GM12878 (cell line): ENCODE results near the gene SELENOO. TPM values are rescaled to one million over a fixed set of nuclear protein-coding genes. Genes with fewer than 3 reads are reported as not detected.

Experiments used
- ATAC-seq: fragments of 200-7000 bp; cut with Tn5 transposase; 3 replicates; pipeline ENCODE4 v1.9.1; 2020; ENCODE audit warnings: mild to moderate bottlenecking, moderate library complexity
- BruUV-seq: library from RNA; stranded (reverse); fragments of 400-500 nt; replicated peaks from 2 replicates; lab custom pipeline; 2021; lab: Mats Ljungman, UMichigan
- CTCF ChIA-PET: fragments of 300-600 bp; sonication (Branson Sonifier 250); formaldehyde crosslinking; extraction: SDS; loops from one replicate; lab custom pipeline; 2021; ENCODE audit warnings: inconsistent platforms; lab: Yijun Ruan, JAX
- POLR2A ChIA-PET: fragments of 350-600 bp; formaldehyde crosslinking; extraction: SDS; loops from one replicate; lab custom pipeline; 2021; ENCODE audit warnings: inconsistent platforms; lab: Charles Lee
- RAD21 ChIA-PET: fragments of 300-600 bp; sonication (Branson Sonifier 250); formaldehyde crosslinking; loops from one replicate; lab custom pipeline; 2023; ENCODE audit warnings: antibody characterized with exemption; ENCODE audit not compliant: unreplicated experiment; lab: Charles Lee
- SMC1A ChIA-PET: fragments of 300-600 bp; sonication (Branson Sonifier 250); formaldehyde crosslinking; loops from one replicate; lab custom pipeline; 2023; ENCODE audit not compliant: unreplicated experiment, uncharacterized antibody; lab: Charles Lee
- DNase-seq: peaks from one replicate; pipeline ENCODE4 v3.0.0-alpha.2; 2011; ENCODE audit warnings: low read depth, low spot score
- FAIRE-seq: peaks from 3 replicates; lab custom pipeline; 2011; peaks lifted over from hg19 to GRCh38; lab: Jason Lieb, UNC
- H2AFZ ChIP-seq: 2 replicates; pipeline ENCODE4 v1.6.0; 2011; ENCODE audit warnings: low read depth, low read length, control low read depth; ENCODE audit not compliant: control insufficient read depth
- H3K27ac ChIP-seq: 2 replicates; pipeline ENCODE4 v1.5.1; 2011; ENCODE audit warnings: control low read depth; ENCODE audit not compliant: control insufficient read depth, insufficient read depth
- H3K27me3 ChIP-seq, 2 experiments: replicated peaks in 1 of 2; 2 replicates each; pipeline versions ENCODE4 v1.6.0 to v1.6.1; 2011; ENCODE audit warnings: low read length in 1 of 2; ENCODE audit not compliant: control insufficient read depth in 2 of 2, insufficient read depth in 2 of 2
- H3K36me3 ChIP-seq, 2 experiments: 2 replicates each; pipeline ENCODE4 v1.5.1; 2011; ENCODE audit warnings: low read length in 1 of 2; ENCODE audit not compliant: control insufficient read depth in 2 of 2, insufficient read depth in 2 of 2
- H3K4me1 ChIP-seq: 2 replicates; pipeline ENCODE4 v1.6.1; 2011; ENCODE audit warnings: mild to moderate bottlenecking, low read length, moderate library complexity, mixed read lengths; ENCODE audit not compliant: control insufficient read depth, insufficient read depth
- H3K4me2 ChIP-seq: 2 replicates; pipeline ENCODE4 v1.6.0; 2011; ENCODE audit warnings: control low read depth; ENCODE audit not compliant: control insufficient read depth, insufficient read depth
- H3K4me3 ChIP-seq: fragments of 200-600 bp; sonication (generic); 2 replicates; pipeline ENCODE4 v1.5.1; 2016
- H3K79me2 ChIP-seq: 2 replicates; pipeline ENCODE4 v1.6.0; 2011; ENCODE audit warnings: low read length; ENCODE audit not compliant: control insufficient read depth, insufficient read depth
- H3K9ac ChIP-seq: 2 replicates; pipeline ENCODE4 v1.8.0; 2011; ENCODE audit warnings: low read length, control low read depth, mixed read lengths; ENCODE audit not compliant: control insufficient read depth, insufficient read depth
- H3K9me3 ChIP-seq: replicated peaks from 3 replicates; pipeline ENCODE4 v1.5.1; 2011; ENCODE audit warnings: mild to moderate bottlenecking, low read length; ENCODE audit not compliant: control insufficient read depth, insufficient read depth
- H4K20me1 ChIP-seq: 2 replicates; pipeline ENCODE4 v1.6.0; 2011; ENCODE audit not compliant: control insufficient read depth, insufficient read depth
- BCL11A ChIP-seq: IDR thresholded peaks from 2 replicates; pipeline ENCODE4 v1.6.1; 2011; ENCODE audit warnings: low read depth, low read length
- EED ChIP-seq: sonication (generic); IDR thresholded peaks from 2 replicates; pipeline ENCODE4 v1.6.1; 2016; ENCODE audit warnings: antibody characterized with exemption, low read depth
- EGR1 ChIP-seq, 2 experiments: IDR thresholded peaks; 1 replicate in 1 of 2; 2 replicates in 1 of 2; pipeline ENCODE4 v1.6.1; 2011 to 2012; ENCODE audit warnings: low read depth in 2 of 2, low read length in 2 of 2, borderline replicate concordance in 1 of 2, mild to moderate bottlenecking in 1 of 2, moderate library complexity in 1 of 2
- ETV6 ChIP-seq, 2 experiments: fragments of 450-650 bp in 1 of 2; IDR thresholded peaks in 1 of 2; conservative IDR thresholded peaks in 1 of 2; 2 replicates each; pipeline ENCODE4 v1.6.1; 2014; ENCODE audit warnings: antibody characterized with exemption in 1 of 2, borderline replicate concordance in 1 of 2, low read depth in 1 of 2, mild to moderate bottlenecking in 1 of 2, moderate library complexity in 1 of 2
- EZH2 ChIP-seq: IDR thresholded peaks from 2 replicates; pipeline ENCODE4 v1.6.1; 2012; ENCODE audit warnings: low read depth, mild to moderate bottlenecking, control low read depth, inconsistent platforms, low read length, borderline replicate concordance; ENCODE audit not compliant: control insufficient read depth
- HDAC2 ChIP-seq: fragments of 200-600 bp; sonication (generic); IDR thresholded peaks from 2 replicates; pipeline ENCODE4 v1.6.1; 2017
- IRF5 ChIP-seq: fragments of 450-650 bp; IDR thresholded peaks from 2 replicates; pipeline ENCODE4 v1.6.1; 2017; ENCODE audit warnings: borderline replicate concordance
- MEF2A ChIP-seq: IDR thresholded peaks from 2 replicates; pipeline ENCODE4 v1.6.1; 2011; ENCODE audit warnings: low read depth, mild to moderate bottlenecking, low read length, moderate library complexity; ENCODE audit not compliant: insufficient read depth
- PRDM15 ChIP-seq: fragments of 450-650 bp; formaldehyde crosslinking; IDR thresholded peaks from 2 replicates; pipeline ENCODE4 v1.4.0; 2020; ENCODE audit warnings: mild to moderate bottlenecking, moderate library complexity
- RFX5 ChIP-seq: IDR thresholded peaks from 2 replicates; pipeline ENCODE4 v1.6.1; 2011; ENCODE audit warnings: low read depth, low read length, improper control_type of control experiment
- SMAD1 ChIP-seq: fragments of 450-650 bp; IDR thresholded peaks from 2 replicates; pipeline ENCODE4 v1.6.1; 2018; ENCODE audit warnings: mild to moderate bottlenecking, low read depth; ENCODE audit not compliant: partially characterized antibody
- SMARCA5 ChIP-seq: fragments of 450-650 bp; IDR thresholded peaks from 2 replicates; pipeline ENCODE4 v1.6.1; 2017; ENCODE audit warnings: mild to moderate bottlenecking
- SMC3 ChIP-seq: IDR thresholded peaks from 2 replicates; pipeline ENCODE4 v1.6.1; 2011; ENCODE audit warnings: low read length, improper control_type of control experiment, borderline replicate concordance
- ZNF622 ChIP-seq: fragments of 450-650 bp; IDR thresholded peaks from 2 replicates; pipeline ENCODE4 v1.6.1; 2017; ENCODE audit warnings: mild to moderate bottlenecking, inconsistent platforms
- ZZZ3 ChIP-seq: IDR thresholded peaks from 2 replicates; pipeline ENCODE4 v1.6.1; 2011; ENCODE audit warnings: low read depth; ENCODE audit not compliant: control insufficient read depth, insufficient read length
- WGBS: methylation state at CpG from one replicate; pipeline ENCODE4 v1.1.6; 2016; ENCODE audit warnings: low lambda C conversion rate; ENCODE audit not compliant: insufficient replicate concordance, insufficient coverage; ENCODE audit errors: missing lambda C conversion rate; 5-methylcytosine and 5-hydroxymethylcytosine counted together
- in situ Hi-C: fragments of 300-500 bp; cut with MboI; formaldehyde crosslinking; loops from 9 replicates; pipeline ENCODE4 v1.14.3; 2018; ENCODE audit warnings: mixed read lengths
- intact Hi-C: fragments of 100-400 bp; cut with micrococcal nuclease; formaldehyde crosslinking; loops from one replicate; pipeline ENCODE4 v1.14.2; 2022; ENCODE audit not compliant: unreplicated experiment
- polyA plus RNA-seq, 11 experiments: library from polyadenylated mRNA; depleted of rRNA in 4 of 11; unstranded in 6 of 11; stranded (reverse) in 5 of 11; fragments of >200 nt; fragmentation: Nextera tagmentation in 4 of 11; fragmentation: Illumina TruSeq in 1 of 11; extraction: Ambion mirVana in 4 of 11; extraction: Trizol in 1 of 11; gene quantifications; 1 replicate in 1 of 11; 2 replicates in 10 of 11; pipeline versions ENCODE4 v1.2.1 to v1.2.3, GENCODE V29; 2011 to 2016; ENCODE audit warnings: inconsistent platforms in 2 of 11, missing spikeins in 2 of 11, low read depth in 1 of 11
- total RNA-seq, 4 experiments: library from RNA; depleted of rRNA in 3 of 4; stranded (reverse); fragments of >200 nt in 3 of 4; fragmentation: Illumina TruSeq in 1 of 4; extraction: Trizol in 1 of 4; gene quantifications; 2 replicates each; pipeline versions ENCODE4 v1.2.1 to v1.2.3, GENCODE V29; 2013 to 2021
- TF ChIP-seq, protein P1 (sequence below): IDR thresholded peaks from 2 replicates; pipeline ENCODE4 v1.6.1; 2012; ENCODE audit warnings: mild to moderate bottlenecking, low read depth, low read length

SELENOO gene
- total and polyA plus RNA-seq, 10 of the 15 experiments (the other 5 are each of a cell fraction or from before 2014, with no cell fraction given): 0.42 to 23.3 (median 3.3) TPM

GRCh38 chr22:50211147-50211546 is 10.3 kb downstream of the SELENOO start:
- no TSS peak for BruUV-seq
- ChIA-PET RAD21 (no interaction called here), POLR2A (interaction anchor here (0.5 to 0.6 kb wide), 2 partner anchors 54 to 454 kb away, joined by 4 to 6 read pairs; no protein-coding TSS in a partner anchor), CTCF (interaction anchor here (0.7 to 4.0 kb wide), 6 partner anchors 46 to 444 kb away, joined by 3 to 15 read pairs (median 4); no protein-coding TSS in a partner anchor), SMC1A (interaction anchor here (0.7 kb wide), 1 partner anchor 131 kb away, joined by 3 read pairs; no protein-coding TSS in a partner anchor)
- intact Hi-C loops (no loop called here), in situ Hi-C loops (loop anchor here (5.0 kb wide), 1 partner anchor 64 kb away; no protein-coding TSS in a partner anchor)
- DNase-seq (no peak), FAIRE-seq (no peak), ATAC-seq (no peak)
- TF ChIP-seq ZNF622: no peak
- TF ChIP-seq SMAD1: no peak
- TF ChIP-seq EZH2: no peak
- no peak for TF ChIP-seq SMC3
- no peak for TF ChIP-seq RFX5
- TF ChIP-seq MEF2A: no peak
- no peak for TF ChIP-seq HDAC2
- TF ChIP-seq BCL11A: no peak
- TF ChIP-seq, protein P1, sequence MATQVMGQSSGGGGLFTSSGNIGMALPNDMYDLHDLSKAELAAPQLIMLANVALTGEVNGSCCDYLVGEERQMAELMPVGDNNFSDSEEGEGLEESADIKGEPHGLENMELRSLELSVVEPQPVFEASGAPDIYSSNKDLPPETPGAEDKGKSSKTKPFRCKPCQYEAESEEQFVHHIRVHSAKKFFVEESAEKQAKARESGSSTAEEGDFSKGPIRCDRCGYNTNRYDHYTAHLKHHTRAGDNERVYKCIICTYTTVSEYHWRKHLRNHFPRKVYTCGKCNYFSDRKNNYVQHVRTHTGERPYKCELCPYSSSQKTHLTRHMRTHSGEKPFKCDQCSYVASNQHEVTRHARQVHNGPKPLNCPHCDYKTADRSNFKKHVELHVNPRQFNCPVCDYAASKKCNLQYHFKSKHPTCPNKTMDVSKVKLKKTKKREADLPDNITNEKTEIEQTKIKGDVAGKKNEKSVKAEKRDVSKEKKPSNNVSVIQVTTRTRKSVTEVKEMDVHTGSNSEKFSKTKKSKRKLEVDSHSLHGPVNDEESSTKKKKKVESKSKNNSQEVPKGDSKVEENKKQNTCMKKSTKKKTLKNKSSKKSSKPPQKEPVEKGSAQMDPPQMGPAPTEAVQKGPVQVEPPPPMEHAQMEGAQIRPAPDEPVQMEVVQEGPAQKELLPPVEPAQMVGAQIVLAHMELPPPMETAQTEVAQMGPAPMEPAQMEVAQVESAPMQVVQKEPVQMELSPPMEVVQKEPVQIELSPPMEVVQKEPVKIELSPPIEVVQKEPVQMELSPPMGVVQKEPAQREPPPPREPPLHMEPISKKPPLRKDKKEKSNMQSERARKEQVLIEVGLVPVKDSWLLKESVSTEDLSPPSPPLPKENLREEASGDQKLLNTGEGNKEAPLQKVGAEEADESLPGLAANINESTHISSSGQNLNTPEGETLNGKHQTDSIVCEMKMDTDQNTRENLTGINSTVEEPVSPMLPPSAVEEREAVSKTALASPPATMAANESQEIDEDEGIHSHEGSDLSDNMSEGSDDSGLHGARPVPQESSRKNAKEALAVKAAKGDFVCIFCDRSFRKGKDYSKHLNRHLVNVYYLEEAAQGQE: no peak
- no peak for TF ChIP-seq ZZZ3
- TF ChIP-seq EGR1 (IDR thresholded peaks at IDR 0.05; ENCODE audit: borderline replicate concordance in 1 of 2, low read depth in 2 of 2, low read length in 2 of 2): no peak
- TF ChIP-seq ETV6 (conservative IDR thresholded peaks at IDR 0.05 in 1 of 2, IDR thresholded peaks at IDR 0.05 in 1 of 2; ENCODE audit: borderline replicate concordance in 1 of 2, low read depth in 1 of 2): no peak
- no peak for TF ChIP-seq IRF5
- no peak for TF ChIP-seq EED
- no peak for TF ChIP-seq SMARCA5
- no peak for TF ChIP-seq PRDM15
- Histone ChIP-seq H2AFZ (no peak overlapping the region), H3K9ac (no peak overlapping the region), H3K27ac (no peak overlapping the region), H3K4me2 (no peak overlapping the region), H3K9me3 (no peaks in the 10 kb centered on the region), H3K4me1 (no peaks in the 10 kb centered on the region), H3K27me3 (no peaks in the 10 kb centered on the region), H3K79me2 (no peaks in the 10 kb centered on the region; the same call in 1 of the 2 replicates), H4K20me1 (no peaks in the 10 kb centered on the region; the same call in 1 of the 2 replicates), H3K4me3 (no peak overlapping the region), H3K36me3 (peaks cover 11 to 27% of the 10 kb centered on the region in 2 experiments; a peak in 3 of 4 replicates)
- 88% methylated on average over 14 of the region's 14 CpGs for WGBS
